ENCODE data around the gene MRPL55.
A peak's percentile ranks its signal among the peaks of the same experiment; 100 is the strongest.

Gene MRPL55

GRCh38 chr1:228073857-228074545 lies 35.1 kb downstream of the MRPL55 start:
- peak; percentile 51 for TF ChIP-seq CTCF (IDR thresholded peaks at IDR 0.05; ENCODE audit: insufficient read depth, low read depth, low read length, missing control alignments)
- DNase-seq (ENCODE audit: low read depth), result peak; percentile 53
- H3K4me3 ChIP-seq (ENCODE audit: low read length), result no peak overlapping the region

DNA sequence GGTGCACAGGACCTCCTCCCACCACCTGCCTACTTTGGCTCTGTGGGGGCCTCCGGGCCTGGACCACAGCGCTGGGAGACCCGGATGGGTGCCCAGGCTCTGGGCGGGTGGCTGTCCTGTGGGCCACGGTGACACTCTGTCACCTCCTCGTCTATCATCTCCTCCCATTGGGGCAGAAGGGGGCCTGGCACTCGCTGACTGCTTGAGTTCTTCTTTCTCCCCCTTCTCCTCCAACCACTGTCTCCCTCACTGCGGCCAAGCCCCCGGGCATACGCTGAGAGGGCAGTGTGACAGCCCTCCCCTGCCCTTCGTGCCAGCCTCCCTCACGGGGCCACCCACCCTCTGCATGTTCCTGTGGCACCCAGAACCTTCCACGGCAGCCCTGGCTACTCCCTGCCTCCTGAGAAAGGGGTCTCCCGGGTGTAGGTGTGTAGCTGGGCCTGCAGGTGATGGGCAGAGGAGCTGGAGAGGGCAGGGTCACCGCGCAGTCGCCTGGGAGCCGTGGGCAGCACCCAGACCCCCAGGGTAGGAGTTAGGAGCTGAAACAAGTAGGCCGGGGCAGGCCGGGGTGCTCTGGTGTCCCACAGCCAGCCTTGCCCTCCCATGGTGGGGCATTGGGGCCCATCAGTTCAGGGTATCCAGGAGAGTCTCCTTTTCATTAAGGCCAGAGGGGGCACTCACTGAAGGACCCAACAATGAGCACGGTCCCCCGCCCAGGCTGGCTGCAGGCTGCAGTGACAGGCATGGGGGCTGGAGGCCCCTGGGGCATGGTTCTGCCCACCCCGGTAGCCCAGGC lies 35.8 kb downstream of the MRPL55 start:
- DNase-seq (ENCODE audit: low read depth), result no peak
- no peak for TF ChIP-seq CTCF (IDR thresholded peaks at IDR 0.05; ENCODE audit: insufficient read depth, low read depth, low read length, missing control alignments)
- no peak overlapping the region for H3K4me3 ChIP-seq (ENCODE audit: low read length)

DNA sequence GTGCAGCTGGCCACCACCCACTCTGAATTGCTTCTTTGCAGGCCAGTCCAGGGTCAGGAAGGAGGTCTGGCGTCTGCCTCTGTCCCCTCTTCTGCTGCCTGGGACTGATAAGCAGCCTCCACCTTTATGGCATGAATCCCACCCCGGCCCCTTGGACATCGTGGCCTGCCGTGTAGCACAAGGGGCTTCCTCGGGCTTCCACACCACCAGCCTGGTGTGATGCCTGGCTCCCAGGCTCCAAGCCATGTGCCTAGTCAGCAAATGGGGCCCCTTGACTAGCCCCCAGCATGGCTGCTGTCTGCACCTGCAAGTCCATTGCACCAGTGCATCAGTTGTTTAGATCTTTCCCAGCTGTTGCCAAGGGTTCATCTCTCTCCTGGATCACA lies 36.4 kb downstream of the MRPL55 start:
- no peak for TF ChIP-seq CTCF (IDR thresholded peaks at IDR 0.05; ENCODE audit: insufficient read depth, low read depth, low read length, missing control alignments)
- DNase-seq (ENCODE audit: low read depth), result no peak
- H3K4me3 ChIP-seq (ENCODE audit: low read length), result no peak overlapping the region

- DNase-seq (ENCODE audit: low read depth), result no peak
- no peak for TF ChIP-seq CTCF (IDR thresholded peaks at IDR 0.05; ENCODE audit: insufficient read depth, low read depth, low read length, missing control alignments)
- H3K4me3 ChIP-seq (ENCODE audit: low read length), result no peak overlapping the region
Measured at GRCh38 chr1:228071839-228072657, 37.1 kb downstream of the MRPL55 start.

DNA sequence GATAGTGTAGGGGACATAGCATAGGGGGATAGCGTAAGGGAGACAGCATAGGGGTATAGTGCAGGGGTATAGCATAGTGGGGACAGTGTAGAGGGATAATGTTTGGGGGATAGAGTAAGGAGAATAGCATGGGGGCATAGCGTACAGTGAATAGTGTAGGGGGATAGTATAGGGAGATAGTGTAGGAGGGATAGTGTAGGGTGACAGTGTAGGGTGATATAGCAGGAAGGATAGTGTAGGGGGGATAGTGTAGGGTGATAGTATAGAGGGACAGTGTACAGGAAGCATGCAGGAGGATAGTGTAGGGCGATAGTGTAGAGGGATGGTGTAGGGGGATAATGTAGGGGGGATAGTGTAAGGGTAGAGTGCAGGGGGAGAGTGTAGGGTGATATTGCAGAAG lies 38.2 kb downstream of the MRPL55 start:
- no peak for TF ChIP-seq CTCF (IDR thresholded peaks at IDR 0.05; ENCODE audit: insufficient read depth, low read depth, low read length, missing control alignments)
- no peak for DNase-seq (ENCODE audit: low read depth)
- H3K4me3 ChIP-seq (ENCODE audit: low read length), result no peak overlapping the region

DNA sequence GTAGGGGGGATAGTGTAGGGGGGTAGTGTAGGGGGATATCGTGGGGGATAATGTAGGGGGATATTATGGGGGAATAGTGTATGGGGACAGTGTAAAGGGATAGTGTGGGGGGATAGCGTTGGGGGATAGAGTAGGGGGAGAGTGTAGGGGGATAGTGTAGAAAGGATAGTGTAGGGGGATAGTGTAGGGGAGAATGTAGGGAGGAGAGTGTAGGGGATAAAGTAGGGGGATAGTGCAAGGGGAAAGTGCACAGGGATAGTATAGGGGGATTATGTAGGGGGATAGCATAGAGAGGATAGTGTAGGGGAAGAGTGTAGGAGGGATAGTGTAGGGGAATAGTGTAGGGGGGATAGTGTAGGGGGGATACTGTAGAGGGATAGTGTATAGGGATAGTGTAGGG lies 38.9 kb downstream of the MRPL55 start:
- DNase-seq (ENCODE audit: low read depth), result no peak
- no peak overlapping the region for H3K4me3 ChIP-seq (ENCODE audit: low read length)
- no peak for TF ChIP-seq CTCF (IDR thresholded peaks at IDR 0.05; ENCODE audit: insufficient read depth, low read depth, low read length, missing control alignments)

Measured in epithelial cell of esophagus (primary cell).